Right forelimb (tissue), 1 donor: ENCODE results near the gene ENG.

Source experiments
- DNase-seq: peaks from one replicate; pipeline ENCODE4 v3.0.0-alpha.2; 2018

ENG gene

DNA sequence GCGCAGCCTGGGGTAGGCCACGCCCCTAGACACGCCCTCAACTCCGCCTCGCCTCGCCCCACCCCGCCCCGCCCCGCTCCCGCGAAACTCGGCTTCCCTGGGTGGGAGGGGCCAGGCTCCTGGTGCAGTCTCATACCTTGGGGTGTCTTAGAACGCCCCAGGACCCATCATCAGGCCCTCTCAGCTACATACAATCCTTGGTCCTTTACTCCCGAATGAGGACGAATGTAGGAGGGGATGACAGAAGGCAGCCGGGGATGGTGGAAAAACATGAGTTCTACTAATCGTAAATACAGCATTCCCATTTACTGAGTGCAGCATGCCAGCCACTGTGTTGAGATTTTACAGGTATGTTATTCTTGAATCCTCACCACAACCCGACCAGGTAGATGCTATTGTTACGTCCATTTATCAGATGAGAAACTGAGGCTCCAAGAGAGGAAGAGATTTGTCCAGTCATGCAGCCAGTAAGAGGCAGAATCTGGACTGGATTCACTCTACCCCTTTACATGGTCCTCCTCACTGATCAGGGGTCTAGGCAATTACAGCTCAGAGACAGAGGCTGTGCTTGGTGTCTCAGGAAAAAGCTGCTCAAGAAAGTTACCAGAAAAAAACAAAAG, 82.8 kb downstream of the ENG start:
- no peak for DNase-seq

GRCh38 chr9:127770905-127771569, 83.4 kb downstream of the ENG start:
- peak; percentile 97 for DNase-seq

- DNase-seq = no peak
Measured at GRCh38 chr9:127770583-127770904, 83.9 kb downstream of the ENG start.

- no peak for DNase-seq
Measured at GRCh38 chr9:127769929-127770582, 84.4 kb downstream of the ENG start.

GRCh38 chr9:127769101-127769500, 85.4 kb downstream of the ENG start:
- no peak for DNase-seq

DNA sequence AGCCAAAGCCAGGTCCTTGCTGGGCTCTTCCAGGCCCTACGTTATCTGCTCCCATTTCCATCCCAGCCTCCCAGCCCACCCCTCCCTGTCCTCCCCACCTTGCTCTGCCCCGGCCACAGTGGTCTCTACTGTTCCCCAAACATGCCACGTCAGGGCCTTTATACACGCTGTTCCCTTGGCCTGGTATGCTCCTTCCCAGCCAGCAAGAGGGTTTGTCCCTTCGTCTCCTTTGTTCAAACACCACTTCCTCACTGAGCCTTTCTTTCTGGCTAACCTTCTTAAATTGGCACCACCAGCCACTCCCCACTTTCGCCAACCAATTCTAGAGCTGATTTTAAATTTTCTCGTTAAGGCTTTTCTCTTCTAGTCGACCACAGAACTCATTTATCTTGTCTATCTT, 85.8 kb downstream of the ENG start:
- no peak for DNase-seq

DNA sequence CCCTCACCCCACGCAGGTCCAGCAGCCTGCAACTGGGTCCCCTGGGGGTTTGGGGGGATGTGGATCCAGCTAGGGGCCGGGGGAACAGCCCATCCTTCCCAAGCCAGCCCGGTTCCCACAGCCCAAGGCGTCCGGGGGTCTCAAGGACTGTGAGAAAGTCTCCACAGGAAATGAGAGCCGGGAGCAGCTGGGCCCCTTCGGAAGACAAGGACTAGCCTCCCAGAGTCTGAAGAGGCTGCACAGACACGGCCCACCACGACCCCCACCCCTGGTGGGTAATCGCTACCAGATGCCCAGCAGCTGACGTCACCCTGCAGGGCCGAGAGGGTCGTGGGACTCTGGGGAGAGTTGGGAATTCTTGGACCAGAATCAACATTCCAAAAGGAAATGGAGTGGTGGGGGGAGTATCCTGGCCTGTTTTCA, 86.5 kb downstream of the ENG start:
- no peak for DNase-seq

GRCh38 chr9:127767410-127767809, 87.0 kb downstream of the ENG start:
- no peak for DNase-seq

DNA sequence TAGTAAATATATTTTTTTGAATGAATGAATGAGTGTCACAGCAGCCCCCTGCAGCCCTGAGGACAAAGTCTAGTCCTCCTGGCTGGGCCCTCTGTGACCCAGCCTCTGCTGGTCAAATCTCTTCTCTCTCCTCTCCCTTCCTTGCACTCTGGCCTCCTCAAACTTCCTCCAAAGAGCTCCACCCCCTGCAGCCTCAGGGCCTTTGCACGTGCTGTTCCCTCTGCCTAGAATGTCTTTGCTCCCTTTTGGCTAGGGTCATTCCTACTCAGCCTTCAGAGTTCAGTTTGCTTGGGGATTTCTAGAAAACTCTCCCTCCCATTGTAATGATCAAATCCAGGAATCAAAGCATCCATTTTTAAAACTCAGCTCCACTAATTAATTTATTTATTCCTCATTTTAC, 89.0 kb downstream of the ENG start:
- DNase-seq = no peak
